Measurements from ENCODE around the gene PRR15L.

DNA sequence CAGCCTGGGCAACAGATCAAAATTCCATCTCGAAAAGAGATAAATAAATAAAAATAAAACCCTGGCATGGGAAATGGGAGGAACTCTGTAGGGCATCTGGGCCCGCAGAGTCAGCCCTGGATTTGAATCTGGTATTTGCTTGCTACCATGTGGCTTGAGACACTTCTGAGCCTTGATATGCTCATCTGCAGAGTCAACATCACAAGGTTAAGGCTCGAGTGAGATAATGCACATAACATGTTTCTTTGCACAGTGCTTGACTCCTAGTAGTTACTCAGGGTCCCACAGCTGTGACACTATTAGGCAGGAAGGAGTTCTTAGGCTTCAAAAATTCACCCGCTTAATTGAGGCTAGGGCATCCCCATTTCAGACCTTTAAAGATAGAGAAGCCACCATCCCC, 34.5 kb upstream of the PRR15L start:
- TF ChIP-seq, protein P1, sequence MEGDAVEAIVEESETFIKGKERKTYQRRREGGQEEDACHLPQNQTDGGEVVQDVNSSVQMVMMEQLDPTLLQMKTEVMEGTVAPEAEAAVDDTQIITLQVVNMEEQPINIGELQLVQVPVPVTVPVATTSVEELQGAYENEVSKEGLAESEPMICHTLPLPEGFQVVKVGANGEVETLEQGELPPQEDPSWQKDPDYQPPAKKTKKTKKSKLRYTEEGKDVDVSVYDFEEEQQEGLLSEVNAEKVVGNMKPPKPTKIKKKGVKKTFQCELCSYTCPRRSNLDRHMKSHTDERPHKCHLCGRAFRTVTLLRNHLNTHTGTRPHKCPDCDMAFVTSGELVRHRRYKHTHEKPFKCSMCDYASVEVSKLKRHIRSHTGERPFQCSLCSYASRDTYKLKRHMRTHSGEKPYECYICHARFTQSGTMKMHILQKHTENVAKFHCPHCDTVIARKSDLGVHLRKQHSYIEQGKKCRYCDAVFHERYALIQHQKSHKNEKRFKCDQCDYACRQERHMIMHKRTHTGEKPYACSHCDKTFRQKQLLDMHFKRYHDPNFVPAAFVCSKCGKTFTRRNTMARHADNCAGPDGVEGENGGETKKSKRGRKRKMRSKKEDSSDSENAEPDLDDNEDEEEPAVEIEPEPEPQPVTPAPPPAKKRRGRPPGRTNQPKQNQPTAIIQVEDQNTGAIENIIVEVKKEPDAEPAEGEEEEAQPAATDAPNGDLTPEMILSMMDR (IDR thresholded peaks at IDR 0.05), result no peak
- no peak for TF ChIP-seq POLR2A (IDR thresholded peaks at IDR 0.05)
